Placental pericyte (primary cell): Measurements from ENCODE around the gene ZNRF4. TPM values are rescaled to one million over a fixed set of nuclear protein-coding genes. Genes with fewer than 3 reads are reported as not detected.

Experiments used
- total RNA-seq: library from RNA; depleted of rRNA; stranded (reverse); fragments of >200 nt; gene quantifications from 2 replicates; pipeline ENCODE4 v1.2.3, GENCODE V29; 2012

The ZNRF4 gene
- not detected in 2 replicates for total RNA-seq

DNA sequence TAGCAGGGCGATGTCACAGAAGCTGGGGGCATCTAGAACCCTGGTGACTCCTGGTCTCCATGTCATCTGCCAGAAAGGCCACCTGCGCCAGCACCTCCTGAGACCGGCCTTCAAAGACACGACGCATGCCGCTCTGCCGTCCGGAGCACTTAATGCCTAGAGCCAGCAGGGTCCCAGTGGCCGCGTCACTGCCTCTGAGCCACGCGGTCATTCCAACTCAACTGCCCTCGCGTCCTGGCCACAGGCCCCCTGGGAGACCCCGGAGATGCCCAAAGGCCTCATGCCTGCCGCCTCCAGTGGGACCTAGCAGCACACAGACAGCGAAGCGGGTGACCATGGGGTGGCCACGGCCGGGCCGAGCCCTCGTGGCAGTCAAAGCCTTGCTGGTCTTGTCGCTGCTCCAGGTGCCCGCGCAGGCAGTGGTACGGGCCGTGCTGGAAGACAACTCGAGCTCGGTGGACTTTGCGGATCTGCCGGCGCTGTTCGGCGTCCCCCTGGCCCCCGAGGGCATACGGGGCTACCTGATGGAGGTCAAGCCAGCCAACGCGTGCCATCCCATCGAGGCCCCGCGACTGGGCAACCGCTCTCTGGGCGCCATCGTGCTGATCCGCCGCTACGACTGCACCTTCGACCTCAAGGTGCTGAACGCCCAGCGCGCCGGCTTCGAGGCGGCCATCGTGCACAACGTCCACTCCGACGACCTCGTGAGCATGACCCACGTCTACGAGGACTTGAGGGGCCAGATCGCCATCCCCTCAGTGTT lies at the start of gene ZNRF4:
Gene ZNRF4, plus strand, starts transcription at position 51 of the 763 bp plus-strand sequence. Its CDS starts 75 bp downstream, at position 126.

Other genes with a start within 250 kb of the ZNRF4 start
- 107 and 172 TPM in 2 replicates for gene PTPRS, start 114.6 kb upstream of the ZNRF4 start, total RNA-seq
- 0.22 and 0.57 TPM in 2 replicates for gene TINCR, start 112.5 kb downstream of the ZNRF4 start, total RNA-seq
- 34.8 and 38.8 TPM in 2 replicates for gene SAFB2, start 167.4 kb downstream of the ZNRF4 start, total RNA-seq
- 41.8 and 60.4 TPM in 2 replicates for gene SAFB, start 167.7 kb downstream of the ZNRF4 start, total RNA-seq
- gene MICOS13, start 225.1 kb downstream of the ZNRF4 start, total RNA-seq = 23.6 and 25.3 TPM in 2 replicates
- 9.2 TPM in 2 replicates for gene HSD11B1L, start 225.6 kb downstream of the ZNRF4 start, total RNA-seq
- 150 and 194 TPM in 2 replicates for gene RPL36, start 234.9 kb downstream of the ZNRF4 start, total RNA-seq